OCI-LY3 (cell line): ENCODE results near the gene ASH1L.

Experiments
- H2AFZ ChIP-seq: fragments of 200-600, 300-600 bp; shearing (Covaris generic); 2 replicates; pipeline ENCODE4 v1.6.0; 2014; ENCODE audit warnings: antibody characterized with exemption, low read depth, low read length
- H3K27ac ChIP-seq: fragments of 200-600, 300-600 bp; sonication (generic); 2 replicates; pipeline ENCODE4 v1.5.1; 2014; ENCODE audit warnings: mild to moderate bottlenecking, low read length, moderate library complexity, mixed read lengths
- H3K27me3 ChIP-seq: fragments of 200-600, 300-600 bp; sonication (generic); 2 replicates; pipeline ENCODE4 v1.6.1; 2014; ENCODE audit warnings: low read depth, low read length, mixed read lengths
- H3K36me3 ChIP-seq: fragments of 200-600, 300-600 bp; sonication (generic); replicated peaks from 2 replicates; pipeline ENCODE3; 2014; ENCODE audit warnings: low read depth, low read length, mixed read lengths
- H3K4me1 ChIP-seq: fragments of 300-600, 200-600 bp; sonication (generic); 2 replicates; pipeline ENCODE4 v1.6.1; 2014; ENCODE audit warnings: low read length, mixed read lengths
- H3K4me2 ChIP-seq: fragments of 200-600, 300-600 bp; sonication (generic); 2 replicates; pipeline ENCODE4 v1.6.1; 2014; ENCODE audit warnings: low read length, mixed read lengths
- H3K4me3 ChIP-seq: fragments of 300-600, 200-600 bp; sonication (generic); 2 replicates; pipeline ENCODE4 v1.5.1; 2014; ENCODE audit warnings: antibody characterized with exemption, mild to moderate bottlenecking, low read length, moderate library complexity
- H3K79me2 ChIP-seq: fragments of 300-600, 200-600 bp; shearing (Covaris generic); 2 replicates; pipeline ENCODE4 v1.6.1; 2014; ENCODE audit warnings: mild to moderate bottlenecking, low read length, mixed read lengths
- H3K9ac ChIP-seq: fragments of 300-600, 200-600 bp; shearing (Covaris generic); 2 replicates; pipeline ENCODE4 v1.6.0; 2014; ENCODE audit warnings: mild to moderate bottlenecking, low read length, moderate library complexity
- H3K9me3 ChIP-seq: fragments of 200-600, 300-600 bp; shearing (Covaris generic); 2 replicates; pipeline ENCODE4 v1.6.1; 2014; ENCODE audit warnings: low read length, mixed read lengths; ENCODE audit not compliant: insufficient read depth
- H4K20me1 ChIP-seq: fragments of 200-600, 300-600 bp; sonication (generic); 2 replicates; pipeline ENCODE4 v1.6.1; 2016; ENCODE audit warnings: low read length, mixed read lengths; ENCODE audit not compliant: insufficient read depth
- CTCF ChIP-seq: fragments of 200-600, 300-600 bp; sonication (generic); IDR thresholded peaks from 2 replicates; pipeline ENCODE4 v1.5.1; 2014; ENCODE audit warnings: antibody characterized with exemption, low read length, low read depth
- EZH2phosphoT487 ChIP-seq: fragments of 200-600 bp; shearing (Covaris generic); IDR thresholded peaks from 2 replicates; pipeline ENCODE4 v1.6.1; 2018; ENCODE audit warnings: antibody characterized with exemption, mixed run types, low read depth

The ASH1L gene

GRCh38 chr1:155466617-155466972 lies 96.0 kb downstream of the ASH1L start:
- Histone ChIP-seq H3K27me3 (no peaks in the 10 kb centered on the region), H3K36me3 (peaks cover 15% of the 10 kb centered on the region), H3K9me3 (peaks cover 7% of the 10 kb centered on the region; the same call in 1 of the 2 replicates), H4K20me1 (peaks cover 8% of the 10 kb centered on the region; the same call in 1 of the 2 replicates), H3K79me2 (peaks cover 40% of the 10 kb centered on the region), H3K27ac (no peak overlapping the region), H3K9ac (no peak overlapping the region), H3K4me2 (no peak overlapping the region), H3K4me3 (no peak overlapping the region), H2AFZ (no peak overlapping the region), H3K4me1 (peaks cover 16% of the 10 kb centered on the region)
- TF ChIP-seq CTCF (no peak), EZH2phosphoT487 (no peak)

- peaks cover 13% of the 10 kb centered on the region for H3K36me3 ChIP-seq
- no peak overlapping the region for H3K4me3 ChIP-seq
- H2AFZ ChIP-seq: no peak overlapping the region
- H3K27ac ChIP-seq: no peak overlapping the region
- TF ChIP-seq EZH2phosphoT487 (no peak), CTCF (no peak)
- H4K20me1 ChIP-seq: peaks cover 4% of the 10 kb centered on the region; the same call in 1 of the 2 replicates
- peaks cover 25% of the 10 kb centered on the region for H3K79me2 ChIP-seq
- no peaks in the 10 kb centered on the region for H3K9me3 ChIP-seq
- no peak overlapping the region for H3K9ac ChIP-seq
- no peak overlapping the region for H3K4me2 ChIP-seq
- H3K27me3 ChIP-seq: no peaks in the 10 kb centered on the region
- H3K4me1 ChIP-seq: peaks cover 16% of the 10 kb centered on the region
Measured at GRCh38 chr1:155463865-155464650, 98.5 kb downstream of the ASH1L start.

GRCh38 chr1:155458111-155458510 lies 104.5 kb downstream of the ASH1L start:
- H3K4me2 ChIP-seq: no peak overlapping the region
- H3K4me1 ChIP-seq: no peaks in the 10 kb centered on the region
- H4K20me1 ChIP-seq: no peaks in the 10 kb centered on the region; the same call in 1 of the 2 replicates
- peaks cover 25% of the 10 kb centered on the region for H3K36me3 ChIP-seq
- peaks cover 6% of the 10 kb centered on the region for H3K79me2 ChIP-seq
- H3K9me3 ChIP-seq: no peaks in the 10 kb centered on the region
- TF ChIP-seq EZH2phosphoT487: no peak
- no peak for TF ChIP-seq CTCF
- no peak overlapping the region for H3K9ac ChIP-seq
- H2AFZ ChIP-seq: no peak overlapping the region
- H3K4me3 ChIP-seq: no peak overlapping the region
- no peaks in the 10 kb centered on the region for H3K27me3 ChIP-seq
- H3K27ac ChIP-seq: no peak overlapping the region

GRCh38 chr1:155457266-155457665 lies 105.3 kb downstream of the ASH1L start:
- H3K27ac ChIP-seq: no peak overlapping the region
- no peak overlapping the region for H3K4me2 ChIP-seq
- no peak overlapping the region for H3K4me3 ChIP-seq
- H3K9ac ChIP-seq: no peak overlapping the region
- H3K27me3 ChIP-seq: no peaks in the 10 kb centered on the region
- no peaks in the 10 kb centered on the region; the same call in 1 of the 2 replicates for H4K20me1 ChIP-seq
- H2AFZ ChIP-seq: no peak overlapping the region
- H3K79me2 ChIP-seq: peaks cover 2% of the 10 kb centered on the region
- no peaks in the 10 kb centered on the region for H3K9me3 ChIP-seq
- peaks cover 23% of the 10 kb centered on the region for H3K36me3 ChIP-seq
- no peaks in the 10 kb centered on the region for H3K4me1 ChIP-seq
- TF ChIP-seq CTCF: no peak
- TF ChIP-seq EZH2phosphoT487: no peak
